ENCODE measurements around the gene DACT2.

Gene DACT2

DNA sequence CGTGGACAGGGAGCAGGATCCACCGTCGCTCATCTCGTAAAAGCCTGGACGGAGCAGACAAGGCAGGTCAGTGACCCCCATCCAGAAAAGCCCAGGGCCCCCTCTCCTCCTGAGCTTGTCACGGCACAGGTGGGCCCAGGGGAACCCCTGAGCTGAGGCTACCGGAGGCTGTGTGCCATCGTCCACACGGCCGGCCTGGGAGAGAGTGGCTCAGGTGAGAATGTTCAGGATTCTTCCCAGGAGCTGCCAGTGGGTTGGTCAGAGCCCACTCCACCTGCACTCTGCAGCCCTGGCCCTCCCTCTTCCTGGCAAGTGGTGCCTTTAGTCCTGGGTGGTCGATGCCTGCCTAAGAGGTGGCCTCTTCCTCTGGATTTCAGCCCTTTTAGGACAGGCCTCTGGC lies 9.2 kb downstream of the DACT2 start:
- in situ Hi-C loops (cut with HindIII; ENCODE audit: low sequenced_read_pairs), result no loop called here
- TF ChIP-seq, protein P1, sequence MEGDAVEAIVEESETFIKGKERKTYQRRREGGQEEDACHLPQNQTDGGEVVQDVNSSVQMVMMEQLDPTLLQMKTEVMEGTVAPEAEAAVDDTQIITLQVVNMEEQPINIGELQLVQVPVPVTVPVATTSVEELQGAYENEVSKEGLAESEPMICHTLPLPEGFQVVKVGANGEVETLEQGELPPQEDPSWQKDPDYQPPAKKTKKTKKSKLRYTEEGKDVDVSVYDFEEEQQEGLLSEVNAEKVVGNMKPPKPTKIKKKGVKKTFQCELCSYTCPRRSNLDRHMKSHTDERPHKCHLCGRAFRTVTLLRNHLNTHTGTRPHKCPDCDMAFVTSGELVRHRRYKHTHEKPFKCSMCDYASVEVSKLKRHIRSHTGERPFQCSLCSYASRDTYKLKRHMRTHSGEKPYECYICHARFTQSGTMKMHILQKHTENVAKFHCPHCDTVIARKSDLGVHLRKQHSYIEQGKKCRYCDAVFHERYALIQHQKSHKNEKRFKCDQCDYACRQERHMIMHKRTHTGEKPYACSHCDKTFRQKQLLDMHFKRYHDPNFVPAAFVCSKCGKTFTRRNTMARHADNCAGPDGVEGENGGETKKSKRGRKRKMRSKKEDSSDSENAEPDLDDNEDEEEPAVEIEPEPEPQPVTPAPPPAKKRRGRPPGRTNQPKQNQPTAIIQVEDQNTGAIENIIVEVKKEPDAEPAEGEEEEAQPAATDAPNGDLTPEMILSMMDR (IDR thresholded peaks at IDR 0.05; ENCODE audit: low read depth, low read length), result no peak
- DNase-seq (ENCODE audit: low read depth, low spot score), result no peak
- no peak overlapping the region for H3K4me3 ChIP-seq (ENCODE audit: low read depth, low read length)

DNA sequence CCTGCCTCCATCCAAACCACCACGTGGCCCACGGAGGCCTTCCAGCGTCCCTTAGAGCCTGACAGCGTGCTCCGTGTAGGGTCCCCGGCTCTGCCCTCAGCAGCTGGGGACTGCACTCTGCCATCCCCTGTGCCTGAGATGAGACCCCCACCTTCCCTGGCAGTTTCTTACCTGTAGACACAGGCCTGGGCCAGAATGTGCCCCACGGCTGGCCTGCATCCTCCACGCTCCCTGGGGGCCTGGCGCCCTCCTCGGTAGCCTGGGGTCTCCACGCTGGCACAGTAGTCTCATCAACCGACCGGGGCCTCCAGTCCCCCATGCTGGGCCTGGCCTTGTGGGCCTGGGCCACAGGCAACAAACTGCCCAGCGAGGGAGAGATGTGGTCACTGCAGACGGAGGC lies 9.6 kb downstream of the DACT2 start:
- TF ChIP-seq, protein P1 (IDR thresholded peaks at IDR 0.05; ENCODE audit: low read depth, low read length), result no peak

DNA sequence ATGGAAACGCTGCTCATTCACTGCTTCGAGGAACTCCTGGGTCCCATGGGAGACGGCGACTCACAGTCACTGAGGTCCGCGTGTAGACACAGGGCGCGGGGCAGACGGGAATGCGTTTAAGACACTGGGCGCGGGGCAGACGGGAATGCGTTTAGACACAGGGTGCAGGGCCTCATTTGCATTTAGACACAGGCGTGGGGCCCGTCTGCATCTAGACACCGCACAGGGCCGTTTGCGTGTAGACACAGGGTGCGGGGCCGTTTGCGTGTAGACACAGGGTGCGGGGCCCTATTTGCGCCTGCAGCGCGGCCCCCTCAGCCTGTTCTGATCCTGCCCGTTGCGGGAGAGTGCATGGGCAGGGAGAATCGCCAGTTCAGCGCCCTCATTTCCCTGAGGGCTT lies 10.4 kb downstream of the DACT2 start:
- no peak overlapping the region for H3K4me3 ChIP-seq (ENCODE audit: low read depth, low read length)
- in situ Hi-C loops (cut with HindIII; ENCODE audit: low sequenced_read_pairs), result no loop called here
- TF ChIP-seq, protein P1 (IDR thresholded peaks at IDR 0.05; ENCODE audit: low read depth, low read length), result no peak
- DNase-seq (ENCODE audit: low read depth, low spot score), result no peak

More for the DNA sequence above, 9.6 kb downstream of the DACT2 start:
- H3K4me3 ChIP-seq (ENCODE audit: low read depth, low read length), result no peak overlapping the region
- in situ Hi-C loops (cut with HindIII; ENCODE audit: low sequenced_read_pairs), result no loop called here
- no peak for DNase-seq (ENCODE audit: low read depth, low spot score)

DNA sequence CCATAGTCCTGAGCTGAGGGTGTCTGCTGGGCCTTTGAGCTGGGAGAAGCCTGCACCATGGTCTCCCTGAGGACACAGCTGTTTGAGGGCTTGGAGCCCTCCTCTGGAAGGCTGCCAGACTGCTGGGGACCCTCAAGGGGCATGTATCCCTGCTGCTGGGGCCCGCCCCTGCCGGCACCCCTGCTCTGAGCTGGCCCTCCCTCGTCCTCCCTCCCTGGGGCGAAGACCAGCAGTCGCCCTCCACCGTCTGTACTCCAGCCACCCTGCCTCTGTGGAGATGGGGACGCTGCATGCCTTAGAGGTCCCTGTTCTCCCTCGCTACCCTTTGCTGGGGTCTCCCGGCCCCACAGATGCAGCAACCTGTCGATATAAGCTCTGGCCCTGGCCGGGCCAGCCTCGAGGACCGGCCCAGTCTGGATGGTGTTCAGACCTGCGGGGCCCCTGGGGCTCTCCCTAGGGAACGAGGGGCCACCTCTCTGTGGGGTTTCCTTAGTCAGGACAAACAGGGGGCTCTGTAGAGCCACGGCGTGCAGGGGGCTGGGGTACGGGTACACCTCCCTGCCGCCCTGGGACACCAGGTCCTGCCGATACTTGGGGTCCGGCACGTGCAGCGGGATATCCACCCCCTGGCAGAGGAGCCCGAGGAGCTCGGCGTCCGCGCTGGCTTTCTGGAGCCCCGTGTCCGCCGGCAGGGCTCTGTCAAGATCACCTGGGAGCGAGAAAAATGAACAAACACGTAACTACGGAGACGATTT lies 11.0 kb downstream of the DACT2 start:
- no peak for DNase-seq (ENCODE audit: low read depth, low spot score)
- in situ Hi-C loops (cut with HindIII; ENCODE audit: low sequenced_read_pairs), result no loop called here
- TF ChIP-seq, protein P1 (IDR thresholded peaks at IDR 0.05; ENCODE audit: low read depth, low read length), result no peak
- H3K4me3 ChIP-seq (ENCODE audit: low read depth, low read length), result no peak overlapping the region

DNA sequence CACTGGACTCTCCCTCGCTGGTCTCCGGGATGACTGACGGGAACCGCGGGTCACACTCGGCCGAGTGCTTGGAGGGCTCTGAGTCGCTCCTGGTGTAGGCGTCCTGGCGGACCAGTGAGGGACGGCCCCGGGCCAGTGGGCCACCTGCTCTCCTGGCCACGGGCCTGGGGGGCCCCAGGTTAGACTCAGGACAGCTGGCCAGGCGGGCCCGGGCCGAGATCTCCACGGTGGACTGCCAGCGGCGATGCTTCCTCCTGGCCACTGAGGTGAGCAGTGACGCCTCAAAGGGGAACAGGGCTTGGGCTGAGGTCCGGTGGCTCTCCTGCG lies 11.9 kb downstream of the DACT2 start:
- in situ Hi-C loops (cut with HindIII; ENCODE audit: low sequenced_read_pairs), result no loop called here
- DNase-seq (ENCODE audit: low read depth, low spot score), result no peak
- TF ChIP-seq, protein P1 (IDR thresholded peaks at IDR 0.05; ENCODE audit: low read depth, low read length), result no peak
- no peak overlapping the region for H3K4me3 ChIP-seq (ENCODE audit: low read depth, low read length)

DNA sequence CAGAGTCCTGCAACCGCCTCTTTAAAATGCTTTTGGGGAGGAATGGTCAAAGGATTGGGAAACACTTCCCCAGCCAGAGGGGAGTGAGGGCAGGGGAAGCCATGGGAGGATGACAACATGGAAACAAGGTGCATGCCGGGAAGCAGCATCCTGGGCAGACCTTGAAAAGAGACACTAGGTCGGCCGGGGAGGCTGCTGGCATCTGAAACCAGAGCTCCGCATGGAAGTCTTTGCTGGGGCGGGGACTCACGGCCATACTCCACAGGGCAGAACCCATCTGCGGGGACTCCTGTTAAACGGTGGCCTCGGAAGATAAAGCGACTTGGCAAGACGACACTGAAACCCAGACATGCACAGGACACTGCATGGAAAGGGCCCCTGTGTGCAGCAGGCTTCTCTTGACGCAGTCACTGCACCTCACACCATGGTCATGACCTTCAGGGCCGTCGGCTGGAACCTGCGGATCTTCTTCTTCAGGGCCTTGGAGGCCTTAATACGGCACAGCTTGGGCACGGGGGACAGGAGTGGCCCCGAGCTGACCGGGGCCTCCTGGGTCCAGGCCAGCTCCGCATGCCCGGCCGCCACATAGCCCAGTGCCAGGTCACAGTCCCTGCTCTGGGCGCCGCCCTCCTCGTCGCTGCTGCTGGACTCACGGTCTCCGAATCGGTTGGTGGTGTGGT lies 12.4 kb downstream of the DACT2 start:
- H3K4me3 ChIP-seq (ENCODE audit: low read depth, low read length), result no peak overlapping the region
- in situ Hi-C loops (cut with HindIII; ENCODE audit: low sequenced_read_pairs), result no loop called here
- TF ChIP-seq, protein P1 (IDR thresholded peaks at IDR 0.05; ENCODE audit: low read depth, low read length), result no peak
- DNase-seq (ENCODE audit: low read depth, low spot score), result no peak
